DND-41 (cell line): ENCODE results near the gene HLCS.

Experiments used
- CTCF ChIP-seq: IDR thresholded peaks from 2 replicates; pipeline ENCODE4 v1.5.1; 2012; ENCODE audit warnings: borderline replicate concordance, low read length, moderate library complexity, mild to moderate bottlenecking; ENCODE audit not compliant: poor library complexity, severe bottlenecking; ENCODE audit errors: extremely low read depth
- EZH2 ChIP-seq: IDR thresholded peaks from 3 replicates; pipeline ENCODE4 v1.6.1; 2012; ENCODE audit warnings: borderline replicate concordance, low read depth, mild to moderate bottlenecking, moderate library complexity, low read length, inconsistent platforms; ENCODE audit not compliant: severe bottlenecking

- TF ChIP-seq CTCF: no peak
- no peak for TF ChIP-seq EZH2
These were observed 1.9 kb upstream of the HLCS start for GRCh38 chr21:36968414-36968813.
